ENCODE measurements around the gene CERS3. TPM values are rescaled to one million over a fixed set of nuclear protein-coding genes. Genes with fewer than 3 reads are reported as not detected.

Gene CERS3
- total and polyA plus RNA-seq, 2 experiments from 2014 or later: not detected

DNA sequence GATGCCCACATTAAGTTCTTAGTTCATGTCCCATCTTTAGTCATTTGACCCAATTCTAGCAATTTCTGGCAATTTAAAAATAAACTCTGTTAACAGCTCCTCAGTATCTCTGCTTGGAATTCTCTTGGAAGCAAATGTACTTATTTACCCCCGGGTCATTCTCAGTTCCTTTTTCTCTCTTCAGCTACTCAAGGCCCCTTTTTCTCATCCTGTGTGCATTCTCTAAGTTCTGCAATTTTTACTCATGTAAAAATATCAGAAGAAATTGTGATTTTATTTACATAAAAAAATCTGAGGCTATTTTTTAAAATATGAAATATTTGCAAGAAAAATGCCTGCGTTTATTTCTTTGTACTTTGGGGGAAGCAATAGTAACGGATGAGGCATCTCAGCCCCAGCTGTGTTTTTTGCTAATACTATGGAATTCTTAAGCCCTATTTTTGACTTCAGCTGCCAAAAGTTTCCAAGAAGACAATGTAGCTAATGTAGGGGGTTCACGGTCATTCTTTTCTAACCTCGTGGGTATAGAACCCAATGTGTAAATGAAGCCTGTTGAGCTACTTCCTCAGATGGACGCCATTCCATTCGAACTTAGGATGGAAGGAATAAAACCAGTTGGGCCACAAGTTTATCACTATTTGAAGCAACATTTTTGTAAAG is 20.0 kb downstream of the CERS3 start:
- Histone ChIP-seq H3K9me2 (ENCODE audit: insufficient read depth) (no peaks in the 10 kb centered on the region), H3K4me2 (ENCODE audit: unreplicated experiment) (no peak overlapping the region), H3K9ac (no peak overlapping the region), H3K4me3 (no peak overlapping the region), H3K36me3 (ENCODE audit: low read depth) (no peaks in the 10 kb centered on the region), H3K9me3 (ENCODE audit: low read depth) (no peaks in the 10 kb centered on the region), H3F3A (ENCODE audit: insufficient read depth) (no peaks in the 10 kb centered on the region), H3K27me3 (replicated peaks; ENCODE audit: insufficient read depth) (no peaks in the 10 kb centered on the region), H4K20me1 (ENCODE audit: insufficient read depth) (no peaks in the 10 kb centered on the region), H3K4me1 (ENCODE audit: insufficient read depth) (no peaks in the 10 kb centered on the region), H3K79me2 (ENCODE audit: insufficient read depth) (no peaks in the 10 kb centered on the region), H3K27ac (no peak overlapping the region), H2AFZ (no peak overlapping the region)
- in situ Hi-C loops (cut with MboI): no loop called here
- TF ChIP-seq EZH2 (IDR thresholded peaks at IDR 0.05; ENCODE audit: insufficient read depth, poor library complexity, severe bottlenecking) (no peak), EZH2phosphoT487 (IDR thresholded peaks at IDR 0.05; ENCODE audit: insufficient read depth, low read depth) (no peak)
- DNase-seq: no peak
- WGBS, 2 experiments (ENCODE audit: low coverage in 1 of 2, low lambda C conversion rate in 2 of 2, missing lambda C conversion rate in 2 of 2): 14 to 16% methylated on average over 7 of the region's 7 CpGs

DNA sequence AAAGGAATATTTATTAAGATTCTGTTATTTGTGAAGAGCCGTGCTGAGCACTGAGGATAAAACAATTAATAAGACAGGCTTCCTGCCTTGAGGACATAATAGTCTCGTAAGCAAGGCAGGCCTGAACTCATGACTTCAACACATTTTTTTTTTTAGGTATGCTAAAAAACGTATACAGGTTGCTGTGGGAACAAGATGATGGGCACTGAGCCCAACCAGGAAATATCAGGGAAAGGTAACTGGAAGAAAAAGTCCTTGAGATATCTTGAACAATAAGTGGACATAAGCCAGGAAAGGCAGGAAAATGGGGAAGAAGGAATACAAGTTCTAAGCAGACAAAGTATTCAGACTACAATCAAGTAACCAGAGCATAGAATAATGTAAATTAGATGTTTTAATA is 26.1 kb downstream of the CERS3 start:
- 14 to 22% methylated on average over 3 of the region's 3 CpGs for WGBS, 2 experiments (ENCODE audit: low coverage in 1 of 2, low lambda C conversion rate in 2 of 2, missing lambda C conversion rate in 2 of 2)
- in situ Hi-C loops (cut with MboI): no loop called here
- TF ChIP-seq EZH2 (IDR thresholded peaks at IDR 0.05; ENCODE audit: insufficient read depth, poor library complexity, severe bottlenecking) (no peak), EZH2phosphoT487 (IDR thresholded peaks at IDR 0.05; ENCODE audit: insufficient read depth, low read depth) (no peak)

DNA sequence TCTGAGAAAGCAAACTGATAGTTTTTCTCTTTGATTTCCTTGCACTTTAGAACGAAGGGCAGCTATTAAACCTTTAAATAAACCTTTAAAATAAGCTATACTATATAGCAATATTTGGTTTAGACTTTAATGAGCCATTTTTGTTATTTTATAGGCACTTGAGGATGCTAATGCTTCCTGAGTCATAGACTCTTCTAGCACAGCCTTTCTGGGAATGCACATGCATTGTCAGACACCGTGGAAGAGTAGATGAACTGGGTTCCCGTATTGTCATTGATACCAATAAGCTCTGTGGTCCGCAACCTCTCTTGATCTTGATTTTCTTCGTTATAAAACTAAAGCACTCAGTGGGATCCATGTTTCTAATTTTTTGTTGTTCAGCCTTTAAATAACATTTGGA is 27.6 kb downstream of the CERS3 start:
- no peak overlapping the region for H3K4me2 ChIP-seq (ENCODE audit: unreplicated experiment)
- H3K79me2 ChIP-seq (ENCODE audit: insufficient read depth): no peaks in the 10 kb centered on the region
- DNase-seq: no peak
- H3K36me3 ChIP-seq (ENCODE audit: low read depth): no peaks in the 10 kb centered on the region
- H2AFZ ChIP-seq: no peak overlapping the region
- H3K9me3 ChIP-seq (ENCODE audit: low read depth): no peaks in the 10 kb centered on the region
- H3K9ac ChIP-seq: no peak overlapping the region
- no peaks in the 10 kb centered on the region for H4K20me1 ChIP-seq (ENCODE audit: insufficient read depth)
- WGBS, 2 experiments (ENCODE audit: low coverage in 1 of 2, low lambda C conversion rate in 2 of 2, missing lambda C conversion rate in 2 of 2): 4 to 6% methylated on average over 5 of the region's 5 CpGs
- no peaks in the 10 kb centered on the region for H3K9me2 ChIP-seq (ENCODE audit: insufficient read depth)
- H3K4me3 ChIP-seq: no peak overlapping the region
- in situ Hi-C loops (cut with MboI): no loop called here
- no peaks in the 10 kb centered on the region for H3F3A ChIP-seq (ENCODE audit: insufficient read depth)
- H3K4me1 ChIP-seq (ENCODE audit: insufficient read depth): no peaks in the 10 kb centered on the region
- no peak overlapping the region for H3K27ac ChIP-seq
- TF ChIP-seq EZH2phosphoT487 (IDR thresholded peaks at IDR 0.05; ENCODE audit: insufficient read depth, low read depth): no peak
- no peak for TF ChIP-seq EZH2 (IDR thresholded peaks at IDR 0.05; ENCODE audit: insufficient read depth, poor library complexity, severe bottlenecking)
- no peaks in the 10 kb centered on the region for H3K27me3 ChIP-seq (replicated peaks; ENCODE audit: insufficient read depth)

More for the DNA sequence above, 26.1 kb downstream of the CERS3 start:
- H3K4me1 ChIP-seq (ENCODE audit: insufficient read depth): no peaks in the 10 kb centered on the region
- no peak overlapping the region for H3K4me3 ChIP-seq
- H4K20me1 ChIP-seq (ENCODE audit: insufficient read depth): no peaks in the 10 kb centered on the region
- H3K79me2 ChIP-seq (ENCODE audit: insufficient read depth): no peaks in the 10 kb centered on the region
- no peak overlapping the region for H2AFZ ChIP-seq
- no peak for DNase-seq
- H3F3A ChIP-seq (ENCODE audit: insufficient read depth): no peaks in the 10 kb centered on the region
- no peaks in the 10 kb centered on the region for H3K27me3 ChIP-seq (replicated peaks; ENCODE audit: insufficient read depth)
- H3K27ac ChIP-seq: no peak overlapping the region
- H3K9ac ChIP-seq: no peak overlapping the region
- no peaks in the 10 kb centered on the region for H3K36me3 ChIP-seq (ENCODE audit: low read depth)
- no peaks in the 10 kb centered on the region for H3K9me3 ChIP-seq (ENCODE audit: low read depth)
- no peak overlapping the region for H3K4me2 ChIP-seq (ENCODE audit: unreplicated experiment)
- no peaks in the 10 kb centered on the region for H3K9me2 ChIP-seq (ENCODE audit: insufficient read depth)

DNA sequence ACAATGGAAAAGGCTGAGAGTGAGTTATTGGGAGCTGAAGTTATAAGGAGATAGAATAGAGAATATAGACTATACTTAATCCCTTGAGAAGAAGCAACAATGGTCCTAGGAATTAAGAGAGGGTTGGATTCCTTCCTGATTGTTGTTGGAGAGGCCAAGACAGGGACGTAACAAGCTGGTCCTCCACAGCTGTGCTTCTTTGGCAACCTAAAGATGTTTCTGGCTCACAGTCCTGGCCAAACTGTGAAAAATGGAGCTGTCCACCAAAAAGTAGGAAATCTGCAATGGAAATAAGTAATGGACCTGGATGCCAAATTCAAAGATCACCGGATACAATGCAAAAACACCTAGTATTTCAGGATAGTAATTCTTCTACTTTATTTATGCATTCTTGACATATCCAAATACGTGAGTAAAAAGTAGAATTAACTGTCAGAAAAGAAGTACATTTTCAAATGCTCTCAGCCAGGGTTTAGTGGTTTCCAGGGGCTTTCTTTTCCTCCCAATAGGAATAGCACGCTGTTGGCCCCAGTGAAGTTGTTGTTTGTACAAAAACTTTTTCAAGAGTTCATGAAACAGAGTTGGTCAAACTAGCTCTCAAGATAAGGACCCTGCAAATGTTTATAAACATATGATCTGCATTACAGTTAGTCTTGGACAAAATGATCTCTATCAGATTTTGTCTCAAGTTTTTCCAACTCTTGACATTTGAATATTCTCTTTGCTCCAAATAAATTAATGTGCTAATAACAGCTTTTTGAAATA is 28.3 kb downstream of the CERS3 start:
- 12 to 13% methylated on average over 4 of the region's 4 CpGs for WGBS, 2 experiments (ENCODE audit: low coverage in 1 of 2, low lambda C conversion rate in 2 of 2, missing lambda C conversion rate in 2 of 2)
- Histone ChIP-seq H3K9me3 (ENCODE audit: low read depth) (no peaks in the 10 kb centered on the region), H3K9ac (no peak overlapping the region), H3F3A (ENCODE audit: insufficient read depth) (no peaks in the 10 kb centered on the region), H3K9me2 (ENCODE audit: insufficient read depth) (no peaks in the 10 kb centered on the region), H3K4me1 (ENCODE audit: insufficient read depth) (no peaks in the 10 kb centered on the region), H3K27me3 (replicated peaks; ENCODE audit: insufficient read depth) (no peaks in the 10 kb centered on the region), H3K4me3 (no peak overlapping the region), H3K79me2 (ENCODE audit: insufficient read depth) (no peaks in the 10 kb centered on the region), H3K36me3 (ENCODE audit: low read depth) (no peaks in the 10 kb centered on the region), H3K27ac (no peak overlapping the region), H3K4me2 (ENCODE audit: unreplicated experiment) (no peak overlapping the region), H2AFZ (no peak overlapping the region), H4K20me1 (ENCODE audit: insufficient read depth) (no peaks in the 10 kb centered on the region)
- no peak for DNase-seq
- TF ChIP-seq EZH2 (IDR thresholded peaks at IDR 0.05; ENCODE audit: insufficient read depth, poor library complexity, severe bottlenecking) (no peak), EZH2phosphoT487 (IDR thresholded peaks at IDR 0.05; ENCODE audit: insufficient read depth, low read depth) (no peak)
- in situ Hi-C loops (cut with MboI): no loop called here
